B cell (primary cell): ENCODE measurements around the gene KCNMB2.

Source experiments
- EZH2 ChIP-seq: IDR thresholded peaks from 2 replicates; pipeline ENCODE4 v1.6.1; 2012; ENCODE audit warnings: borderline replicate concordance, low read depth, mild to moderate bottlenecking, moderate library complexity, low read length; ENCODE audit not compliant: insufficient read depth, poor library complexity, severe bottlenecking
- TF ChIP-seq, protein P1 (sequence below): fragments of 200-600 bp; IDR thresholded peaks from one replicate; pipeline ENCODE4 v1.8.0; 2022; ENCODE audit warnings: antibody characterized with exemption, mild to moderate bottlenecking

DNA sequence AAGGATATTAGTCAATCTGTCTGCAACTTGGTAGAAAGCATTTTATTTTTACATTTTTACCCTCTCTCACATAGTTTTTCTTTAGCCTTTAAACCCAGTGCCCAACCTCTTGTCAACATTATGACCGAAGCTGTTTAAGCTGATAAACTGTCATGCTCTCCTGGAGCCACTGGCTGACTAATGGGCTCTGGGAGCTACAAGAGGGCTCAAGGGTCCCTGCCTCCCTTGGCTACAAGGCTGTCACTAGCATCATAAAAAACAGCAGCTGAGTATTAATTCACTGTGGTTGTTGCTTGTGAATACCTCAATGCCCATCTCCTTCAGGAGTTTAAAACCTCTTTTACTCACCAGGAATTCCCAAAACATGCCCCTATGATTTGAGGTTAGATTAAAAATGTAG, 297.5 kb downstream of the KCNMB2 start:
- TF ChIP-seq, protein P1, sequence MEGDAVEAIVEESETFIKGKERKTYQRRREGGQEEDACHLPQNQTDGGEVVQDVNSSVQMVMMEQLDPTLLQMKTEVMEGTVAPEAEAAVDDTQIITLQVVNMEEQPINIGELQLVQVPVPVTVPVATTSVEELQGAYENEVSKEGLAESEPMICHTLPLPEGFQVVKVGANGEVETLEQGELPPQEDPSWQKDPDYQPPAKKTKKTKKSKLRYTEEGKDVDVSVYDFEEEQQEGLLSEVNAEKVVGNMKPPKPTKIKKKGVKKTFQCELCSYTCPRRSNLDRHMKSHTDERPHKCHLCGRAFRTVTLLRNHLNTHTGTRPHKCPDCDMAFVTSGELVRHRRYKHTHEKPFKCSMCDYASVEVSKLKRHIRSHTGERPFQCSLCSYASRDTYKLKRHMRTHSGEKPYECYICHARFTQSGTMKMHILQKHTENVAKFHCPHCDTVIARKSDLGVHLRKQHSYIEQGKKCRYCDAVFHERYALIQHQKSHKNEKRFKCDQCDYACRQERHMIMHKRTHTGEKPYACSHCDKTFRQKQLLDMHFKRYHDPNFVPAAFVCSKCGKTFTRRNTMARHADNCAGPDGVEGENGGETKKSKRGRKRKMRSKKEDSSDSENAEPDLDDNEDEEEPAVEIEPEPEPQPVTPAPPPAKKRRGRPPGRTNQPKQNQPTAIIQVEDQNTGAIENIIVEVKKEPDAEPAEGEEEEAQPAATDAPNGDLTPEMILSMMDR: no peak
- TF ChIP-seq EZH2: no peak
